ENCODE data around the gene VPS26B.
A peak's percentile ranks its signal among the peaks of the same experiment; 100 is the strongest.
"Not testable (repeated sequence)": the region's sequence is repeated elsewhere in the genome, so short reads cannot be mapped to it uniquely, and the experiment has no call there.

The VPS26B gene

GRCh38 chr11:134223836-134224709 is at the start of gene VPS26B, which contains the start of gene NCAPD3:
VPS26B (plus strand) TSS chr11:134224671; CDS start chr11:134225123, 452 bp downstream.
NCAPD3 (minus strand) TSS chr11:134223967; CDS start chr11:134223926, 41 bp downstream.
- peak; percentile 94 for DNase-seq

GRCh38 chr11:134176284-134176683 is 48.2 kb upstream of the VPS26B start:
- no peak for DNase-seq

- DNase-seq: no peak
These were observed 46.3 kb upstream of the VPS26B start for GRCh38 chr11:134178032-134178674.

GRCh38 chr11:134181707-134182106 is 42.8 kb upstream of the VPS26B start:
- DNase-seq: no peak

- DNase-seq: not testable (repeated sequence)
These were observed 36.4 kb upstream of the VPS26B start for GRCh38 chr11:134188092-134188491.

- DNase-seq: no peak
These were observed 27.7 kb upstream of the VPS26B start for GRCh38 chr11:134196756-134197155.

- DNase-seq: no peak
These were observed 24.9 kb upstream of the VPS26B start for GRCh38 chr11:134199531-134199930.

- DNase-seq: no peak
These were observed 23.8 kb upstream of the VPS26B start for GRCh38 chr11:134200688-134201087.

- DNase-seq: no peak
These were observed 21.8 kb upstream of the VPS26B start for GRCh38 chr11:134202661-134203060.

- no peak for DNase-seq
These were observed 18.7 kb upstream of the VPS26B start for GRCh38 chr11:134205729-134206128.

- DNase-seq: no peak
These were observed 18.3 kb upstream of the VPS26B start for GRCh38 chr11:134206185-134206584.

- peak; percentile 70 for DNase-seq
These were observed 16.8 kb upstream of the VPS26B start for GRCh38 chr11:134207538-134208239.

GRCh38 chr11:134215836-134216235 is 8.6 kb upstream of the VPS26B start:
- no peak for DNase-seq

GRCh38 chr11:134216816-134217215 is 7.7 kb upstream of the VPS26B start:
- DNase-seq: no peak

GRCh38 chr11:134223121-134223520 is 1.4 kb upstream of the VPS26B start:
- no peak for DNase-seq

- DNase-seq: peak; percentile 60
These were observed 516 bp downstream of the VPS26B start for GRCh38 chr11:134224710-134225664.

- no peak for DNase-seq
These were observed 2.4 kb downstream of the VPS26B start for GRCh38 chr11:134226806-134227325.

- no peak for DNase-seq
These were observed 4.2 kb downstream of the VPS26B start for GRCh38 chr11:134228625-134229024.

GRCh38 chr11:134229126-134229790 is 4.8 kb downstream of the VPS26B start:
- no peak for DNase-seq

- DNase-seq: no peak
These were observed 5.9 kb downstream of the VPS26B start for GRCh38 chr11:134230339-134230738.

- no peak for DNase-seq
These were observed 7.6 kb downstream of the VPS26B start for GRCh38 chr11:134231958-134232659.
